ENCODE data around the gene ATP1B3.

GRCh38 chr3:141940194-141940776 is 63.8 kb downstream of the ATP1B3 start:
- TF ChIP-seq CTCF (IDR thresholded peaks at IDR 0.05) (no peak), POLR2A (IDR thresholded peaks at IDR 0.05) (no peak)
